ENCODE results near the gene RBCK1.

DNA sequence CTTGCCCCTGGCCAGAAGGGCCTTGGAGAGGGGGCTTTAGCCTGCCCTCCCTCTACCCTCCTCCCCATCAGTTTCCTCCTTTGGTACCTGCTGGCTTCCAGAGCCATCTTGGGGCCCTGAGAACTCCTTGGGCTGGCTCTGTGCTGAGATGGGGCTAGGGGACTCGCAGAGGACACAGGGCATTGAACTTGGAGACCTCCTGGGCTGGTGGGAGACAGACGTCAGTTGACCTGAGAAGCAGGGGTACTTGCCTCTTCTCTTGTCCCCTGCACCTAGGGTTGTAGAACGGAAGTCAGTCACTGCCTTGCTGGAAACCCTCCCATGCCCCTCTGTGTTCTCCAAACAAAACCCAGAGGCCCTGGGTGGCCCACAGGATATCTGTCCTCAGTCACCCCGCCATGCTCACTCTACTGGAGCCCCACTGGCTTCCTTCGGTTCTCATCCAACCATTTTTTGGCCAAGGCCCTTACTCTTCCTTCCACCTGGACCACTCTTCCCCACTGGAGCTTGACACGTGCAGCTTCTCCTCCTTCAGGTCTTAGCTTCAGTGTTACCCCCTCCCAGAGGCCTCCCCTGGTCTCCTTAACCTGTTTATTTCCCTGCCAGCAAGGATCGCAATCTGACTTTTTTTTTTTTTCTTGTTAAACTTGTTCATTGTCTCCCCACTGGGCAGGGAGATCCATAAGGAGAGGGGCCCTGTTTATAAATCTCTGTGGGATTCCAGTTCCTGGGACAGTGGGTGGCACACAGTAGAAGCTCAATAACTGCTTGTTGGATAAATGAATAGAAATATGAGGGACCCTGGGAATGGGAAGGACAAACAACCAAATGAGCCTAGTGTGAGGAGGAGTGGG, 971 bp downstream of the RBCK1 start:
- TF ChIP-seq, protein P1, sequence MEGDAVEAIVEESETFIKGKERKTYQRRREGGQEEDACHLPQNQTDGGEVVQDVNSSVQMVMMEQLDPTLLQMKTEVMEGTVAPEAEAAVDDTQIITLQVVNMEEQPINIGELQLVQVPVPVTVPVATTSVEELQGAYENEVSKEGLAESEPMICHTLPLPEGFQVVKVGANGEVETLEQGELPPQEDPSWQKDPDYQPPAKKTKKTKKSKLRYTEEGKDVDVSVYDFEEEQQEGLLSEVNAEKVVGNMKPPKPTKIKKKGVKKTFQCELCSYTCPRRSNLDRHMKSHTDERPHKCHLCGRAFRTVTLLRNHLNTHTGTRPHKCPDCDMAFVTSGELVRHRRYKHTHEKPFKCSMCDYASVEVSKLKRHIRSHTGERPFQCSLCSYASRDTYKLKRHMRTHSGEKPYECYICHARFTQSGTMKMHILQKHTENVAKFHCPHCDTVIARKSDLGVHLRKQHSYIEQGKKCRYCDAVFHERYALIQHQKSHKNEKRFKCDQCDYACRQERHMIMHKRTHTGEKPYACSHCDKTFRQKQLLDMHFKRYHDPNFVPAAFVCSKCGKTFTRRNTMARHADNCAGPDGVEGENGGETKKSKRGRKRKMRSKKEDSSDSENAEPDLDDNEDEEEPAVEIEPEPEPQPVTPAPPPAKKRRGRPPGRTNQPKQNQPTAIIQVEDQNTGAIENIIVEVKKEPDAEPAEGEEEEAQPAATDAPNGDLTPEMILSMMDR (IDR thresholded peaks at IDR 0.05; ENCODE audit: low read length): no peak
- TF ChIP-seq EZH2 (optimal IDR thresholded peaks at IDR 0.05; ENCODE audit: low read depth, low read length) (no peak), EZH2phosphoT487 (IDR thresholded peaks at IDR 0.05; ENCODE audit: low read length) (no peak)
